Activated T-helper 9 cell treated with anti-CD3 and anti-CD28 coated beads, Interleukin-2, amount 50 U/mL, for 16 hours (primary cell): ENCODE data around the gene NCOA6.

ENCODE experiments used
- DNase-seq: peaks from one replicate; pipeline ENCODE4 v3.0.0-alpha.2; 2020; ENCODE audit warnings: low read depth

The NCOA6 gene

DNA sequence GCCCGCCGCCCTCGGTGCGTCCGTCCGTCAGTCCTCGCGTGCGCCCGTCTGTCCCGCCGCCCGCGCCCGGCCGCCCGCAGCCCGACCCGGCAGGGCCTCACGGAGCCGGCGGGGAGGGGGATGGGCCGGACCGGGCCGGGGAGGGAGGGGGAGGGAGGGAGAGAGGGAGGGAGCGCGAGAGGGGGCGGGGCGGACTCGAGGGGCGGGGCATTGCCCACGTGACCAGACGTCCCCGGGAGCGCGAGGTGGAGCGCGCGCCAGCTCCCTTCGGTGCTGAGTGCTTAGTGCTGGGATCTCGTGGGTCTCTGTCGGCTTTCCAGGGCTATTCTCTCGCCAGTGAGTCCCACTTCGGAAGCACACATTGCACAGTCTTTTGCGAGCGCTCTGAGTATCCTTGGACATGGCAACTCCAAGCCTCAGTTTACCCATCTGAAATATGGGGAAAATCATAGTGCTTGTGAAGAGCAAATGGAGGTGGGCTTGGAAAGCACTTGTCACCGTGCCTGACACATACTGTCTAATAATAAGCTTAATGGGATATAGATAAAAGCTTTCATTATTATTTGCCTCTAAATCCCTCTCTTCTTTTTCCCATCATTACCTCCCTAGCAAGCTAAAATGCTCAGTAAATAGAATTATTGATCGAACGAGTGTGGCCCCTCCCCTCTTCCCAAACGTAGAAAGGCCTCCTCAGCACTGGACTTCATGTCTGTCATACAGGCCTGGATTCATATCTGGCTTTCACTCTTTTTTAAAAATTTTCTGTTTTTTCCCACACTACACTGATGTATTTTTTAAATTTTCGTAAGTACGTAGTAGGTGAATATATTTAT, at the start of gene NCOA6:
NCOA6 (minus strand) TSS at position 122 of the 833 bp plus-strand sequence. CDS start 43,296 bp downstream, outside the sequence.
- peak; percentile 83 for DNase-seq

DNA sequence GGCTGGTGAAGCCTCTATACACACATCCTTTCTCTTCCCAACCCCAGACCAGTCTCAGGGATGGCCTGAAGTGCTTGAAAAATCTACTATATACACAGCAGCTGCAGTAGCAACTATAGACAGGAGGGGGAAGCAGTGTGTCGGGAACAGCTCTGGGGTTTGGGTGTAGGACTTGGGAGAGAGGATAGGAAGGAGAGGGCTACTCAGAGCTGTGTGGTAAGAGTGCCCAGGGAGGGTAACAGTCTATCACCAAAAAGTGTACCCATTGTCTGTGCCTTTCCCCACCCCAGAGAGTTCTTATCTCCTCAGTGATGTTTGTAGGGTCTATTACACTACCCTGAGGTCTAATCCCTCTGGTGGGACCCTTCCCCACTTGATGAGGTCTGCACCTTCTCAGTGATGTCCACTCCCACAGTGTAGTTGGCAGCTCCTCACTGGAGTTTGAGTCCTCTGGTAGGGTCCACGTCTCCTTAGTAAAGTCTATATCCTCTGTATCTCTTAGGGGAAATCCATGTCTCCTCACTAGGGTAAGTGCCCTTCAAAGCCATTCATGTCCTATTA, 48.7 kb upstream of the NCOA6 start:
- peak; percentile 16 for DNase-seq

DNA sequence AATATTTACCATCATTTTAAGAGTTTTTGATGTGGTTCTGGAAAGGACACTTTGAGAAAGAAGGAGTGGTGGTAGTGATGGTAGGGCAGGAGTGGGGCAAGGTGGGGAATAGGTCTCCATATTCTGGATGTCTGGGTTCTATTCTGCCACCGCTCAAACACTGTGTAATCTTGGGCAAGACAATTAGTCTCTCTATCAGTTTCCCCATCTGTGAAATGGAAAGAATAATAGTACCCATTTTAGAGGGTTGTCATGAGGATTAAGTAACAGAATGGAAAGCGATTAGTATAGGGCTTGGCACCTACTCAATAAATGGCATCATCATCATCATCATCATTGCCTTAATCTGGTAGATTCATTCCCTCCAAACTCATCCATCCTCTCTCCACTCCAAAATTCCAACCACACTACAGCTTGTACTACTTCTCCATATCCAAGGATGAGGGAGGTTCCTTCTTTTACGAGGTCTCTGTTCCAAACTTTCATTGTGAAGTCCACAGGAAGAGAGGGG, 48.2 kb upstream of the NCOA6 start:
- DNase-seq, result no peak

DNA sequence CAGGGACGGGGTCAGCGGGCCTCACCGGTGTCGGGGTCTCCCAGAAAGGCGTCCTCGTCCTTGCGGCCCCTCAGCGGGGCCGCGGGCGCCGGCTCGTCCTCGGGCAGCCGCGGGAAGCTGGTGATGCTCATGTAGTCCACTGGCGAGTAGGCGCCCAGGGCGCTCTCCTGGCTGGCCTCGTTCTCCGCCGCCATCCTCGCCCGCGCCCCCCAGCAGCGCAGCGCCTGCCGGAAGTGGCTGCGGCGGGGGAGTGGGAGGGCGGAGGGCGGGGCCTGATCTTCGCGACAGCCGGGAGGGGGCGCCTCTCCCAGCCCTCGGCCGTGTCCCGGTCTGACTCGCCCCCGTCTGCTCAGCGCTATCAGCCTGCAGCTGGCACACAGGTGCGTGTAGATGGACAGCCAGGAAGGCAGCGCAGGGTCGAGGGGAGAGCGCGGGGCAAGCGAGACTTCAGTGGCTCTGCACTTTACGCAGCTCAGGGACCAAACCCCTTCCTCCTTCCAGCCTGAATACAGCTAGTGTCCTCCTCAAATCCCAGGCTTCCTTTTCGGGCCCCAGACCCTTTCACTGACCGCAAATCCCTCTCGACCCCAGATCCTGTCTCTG, 47.3 kb upstream of the NCOA6 start, which contains the start of gene GGT7:
GGT7 (minus strand) TSS at position 235 of the 603 bp plus-strand sequence; CDS start at position 194, 41 bp downstream.
- DNase-seq, result peak; percentile 82

- DNase-seq, result no peak
These were observed 46.6 kb upstream of the NCOA6 start for GRCh38 chr20:34871966-34872621.

GRCh38 chr20:34871320-34871926, 46.0 kb upstream of the NCOA6 start:
- no peak for DNase-seq

DNA sequence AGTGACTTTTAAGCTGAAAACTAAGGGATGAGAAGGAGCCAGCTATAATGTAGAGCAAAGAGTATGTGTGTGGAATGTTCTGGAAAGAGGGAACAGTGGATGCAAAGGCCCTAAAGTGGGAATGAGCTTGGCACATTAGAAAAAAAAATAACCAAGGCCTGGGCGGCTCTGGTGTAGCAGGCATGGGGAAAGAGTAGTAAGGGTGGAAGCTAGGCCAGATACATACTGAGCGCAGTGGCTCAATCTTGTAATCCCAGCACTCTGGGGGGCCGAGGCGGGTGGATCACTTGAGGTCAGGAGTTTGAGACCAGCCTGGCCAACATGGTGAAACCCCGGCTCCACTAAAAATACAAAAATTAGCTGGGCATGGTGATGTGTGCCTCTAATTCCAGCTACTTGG, 38.8 kb upstream of the NCOA6 start:
- no peak for DNase-seq

GRCh38 chr20:34863421-34863965, 38.0 kb upstream of the NCOA6 start:
- no peak for DNase-seq

DNA sequence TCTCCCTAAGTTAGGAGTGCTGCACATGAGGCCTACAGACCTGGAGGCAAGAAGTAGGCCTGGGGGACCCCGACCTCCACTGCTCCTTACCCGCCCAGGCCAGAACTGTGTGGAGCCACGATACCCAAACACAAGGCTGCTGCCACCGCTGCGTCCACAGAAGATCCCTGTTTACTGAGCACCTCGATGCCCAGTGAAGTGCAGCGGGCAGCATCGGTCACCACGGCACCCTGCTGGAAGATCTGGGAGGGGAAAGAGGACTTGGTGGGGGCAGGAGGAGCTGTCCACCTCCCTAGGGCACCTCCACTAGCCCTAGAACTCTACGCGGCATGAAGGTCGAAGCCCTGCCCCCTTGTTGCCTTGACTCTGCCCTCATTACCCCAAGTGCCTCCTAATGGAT, 37.3 kb upstream of the NCOA6 start:
- DNase-seq, result no peak

DNA sequence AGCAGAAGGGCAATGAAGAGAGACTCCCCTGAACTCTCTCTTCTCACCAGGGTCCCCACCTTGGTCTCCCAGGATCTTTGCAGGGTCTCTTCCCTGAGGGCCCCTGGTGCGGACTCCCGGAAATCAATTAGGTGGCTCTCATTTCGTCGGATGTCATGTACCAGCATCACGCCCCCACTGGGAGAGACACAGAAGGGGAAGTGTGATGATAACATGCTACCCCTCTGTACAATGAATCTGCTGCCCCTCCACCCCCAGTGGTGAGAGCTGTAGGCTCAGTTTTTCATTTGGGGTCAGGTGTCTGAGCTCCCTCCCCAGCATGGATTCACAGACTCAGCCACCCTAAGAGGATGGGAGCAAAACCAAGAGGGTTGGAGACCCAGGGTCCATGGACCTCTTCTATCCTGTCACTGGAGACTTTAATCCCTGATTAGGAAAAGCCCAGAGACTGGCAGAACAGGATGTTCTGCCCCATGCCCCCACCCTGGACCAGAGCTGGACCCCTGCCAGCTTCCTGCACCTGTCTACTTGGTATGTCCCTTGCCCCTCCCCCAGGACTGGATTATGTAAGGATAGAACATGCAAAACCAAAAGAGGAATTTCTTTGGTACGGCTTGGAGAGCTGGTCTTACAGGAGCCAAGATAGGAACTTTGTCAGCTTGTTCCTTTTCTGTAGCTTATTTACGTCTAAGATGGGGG, 36.1 kb upstream of the NCOA6 start:
- no peak for DNase-seq

DNA sequence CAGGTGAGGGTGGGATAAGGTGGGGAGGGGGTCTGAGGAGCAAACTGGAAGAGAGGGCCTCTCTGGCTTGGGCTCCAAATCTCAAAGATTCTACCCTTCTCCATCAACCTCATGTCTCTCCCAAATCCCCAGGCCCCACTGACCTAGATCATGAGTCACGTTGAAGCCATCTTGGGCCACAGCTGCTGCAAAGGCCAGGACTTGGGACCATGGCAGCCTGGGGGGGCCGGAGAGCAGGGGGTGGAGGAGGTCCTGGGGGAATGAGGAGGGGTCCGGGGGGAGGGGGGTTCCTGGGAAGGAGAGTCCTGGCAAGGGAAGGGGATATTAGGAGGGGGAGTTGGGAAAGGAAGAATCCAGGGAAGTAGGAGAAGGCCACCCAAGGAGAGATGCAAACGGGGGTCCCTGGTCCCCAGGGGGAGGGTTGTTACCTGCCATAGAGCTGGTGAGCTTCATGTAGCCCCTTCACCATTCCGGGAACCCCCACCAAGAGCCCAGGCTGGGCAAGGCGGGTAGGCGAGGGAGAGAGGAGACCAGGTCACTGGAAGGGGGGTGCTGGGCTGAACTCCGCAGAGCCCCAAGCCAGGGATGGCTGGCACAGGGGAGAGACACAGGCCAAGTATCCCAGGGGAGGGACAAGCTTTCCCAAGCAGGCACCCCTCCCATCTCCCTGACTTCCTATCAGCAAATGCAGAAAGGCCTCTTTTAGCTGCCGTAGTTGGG, 34.5 kb upstream of the NCOA6 start:
- DNase-seq, result no peak

DNA sequence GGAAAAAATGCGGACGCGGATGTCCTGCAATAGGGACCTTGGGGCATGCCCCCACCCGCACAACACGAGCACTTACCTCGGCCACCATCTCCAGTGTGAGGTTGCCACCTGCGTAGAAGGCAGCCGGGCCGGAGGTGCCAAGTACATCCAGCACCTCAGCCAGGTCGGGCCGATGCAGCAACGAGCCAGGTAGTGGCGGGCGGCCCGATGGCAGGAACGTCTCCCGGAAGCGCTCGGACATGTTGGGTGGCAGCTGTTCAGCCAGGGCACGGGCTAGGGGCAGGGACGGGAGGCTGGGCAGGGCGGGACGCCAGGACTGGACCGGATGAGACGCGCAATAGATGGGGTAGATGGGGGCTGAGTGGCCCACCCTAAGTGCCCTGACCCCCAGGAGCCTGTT, 33.9 kb upstream of the NCOA6 start:
- DNase-seq, result no peak

DNA sequence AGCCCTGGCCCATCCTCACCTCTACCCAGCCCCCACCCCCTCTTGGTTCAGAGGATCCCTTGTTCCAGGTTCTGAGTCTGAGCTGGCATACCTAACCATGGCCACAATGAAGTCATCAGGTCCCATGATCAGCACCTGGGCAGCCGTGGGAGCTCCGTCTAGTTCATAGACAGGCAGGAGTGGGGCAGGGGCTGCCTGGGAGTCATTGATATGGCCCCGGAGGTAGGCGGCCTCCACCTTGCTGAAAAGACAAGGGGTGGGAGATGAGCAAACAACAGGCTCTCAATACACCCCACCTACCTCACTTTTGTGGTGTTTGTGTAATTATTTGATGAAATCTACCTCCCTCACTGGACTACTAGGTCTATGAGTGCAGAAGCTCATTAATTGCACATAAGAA, 26.8 kb upstream of the NCOA6 start:
- DNase-seq, result no peak

- DNase-seq, result no peak
These were observed 25.5 kb upstream of the NCOA6 start for GRCh38 chr20:34850969-34851368.

- DNase-seq, result no peak
These were observed 24.3 kb upstream of the NCOA6 start for GRCh38 chr20:34849778-34850177.

DNA sequence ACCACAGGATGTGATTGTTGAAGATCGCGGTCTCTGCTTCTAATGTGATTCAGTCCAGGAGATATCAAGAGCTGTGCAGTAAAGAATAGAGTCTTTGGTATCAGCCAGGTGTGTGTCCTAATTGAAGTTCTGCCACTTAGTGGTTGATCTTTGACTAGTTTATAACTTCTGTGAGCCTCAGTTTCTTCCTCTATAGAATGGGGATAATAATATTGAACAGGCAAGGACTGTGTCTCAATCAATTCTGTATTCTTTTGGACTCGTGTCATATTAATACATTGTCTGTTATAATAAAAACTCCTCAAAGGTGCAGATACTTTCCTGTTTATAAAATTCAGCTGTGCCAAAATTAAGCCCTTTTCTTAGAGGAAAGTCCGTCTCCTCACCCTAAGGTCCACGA, 23.1 kb upstream of the NCOA6 start:
- DNase-seq, result no peak

GRCh38 chr20:34843421-34843820, 18.0 kb upstream of the NCOA6 start:
- no peak for DNase-seq

- DNase-seq, result no peak
These were observed 16.7 kb upstream of the NCOA6 start for GRCh38 chr20:34842143-34842542.

DNA sequence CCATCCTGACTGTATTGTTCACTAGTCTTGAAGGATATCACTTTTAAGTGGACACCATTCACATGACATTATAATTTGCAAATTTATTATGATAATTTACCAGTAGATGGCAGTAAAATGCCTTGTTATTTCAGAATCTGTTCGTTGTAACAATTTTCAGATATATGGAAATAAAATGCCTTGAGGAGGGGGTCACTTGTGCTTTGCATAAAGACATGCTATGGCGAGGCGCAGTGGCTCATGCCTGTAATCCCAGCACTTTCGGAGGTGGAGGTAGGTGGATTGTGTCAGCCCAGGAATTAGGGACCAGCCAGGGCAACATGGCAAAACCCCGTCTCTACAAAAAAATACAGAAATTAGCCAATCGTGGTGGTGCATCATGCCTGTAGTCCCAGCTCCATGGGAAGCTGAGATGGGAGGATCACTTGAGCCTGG, 9.0 kb upstream of the NCOA6 start:
- no peak for DNase-seq

DNA sequence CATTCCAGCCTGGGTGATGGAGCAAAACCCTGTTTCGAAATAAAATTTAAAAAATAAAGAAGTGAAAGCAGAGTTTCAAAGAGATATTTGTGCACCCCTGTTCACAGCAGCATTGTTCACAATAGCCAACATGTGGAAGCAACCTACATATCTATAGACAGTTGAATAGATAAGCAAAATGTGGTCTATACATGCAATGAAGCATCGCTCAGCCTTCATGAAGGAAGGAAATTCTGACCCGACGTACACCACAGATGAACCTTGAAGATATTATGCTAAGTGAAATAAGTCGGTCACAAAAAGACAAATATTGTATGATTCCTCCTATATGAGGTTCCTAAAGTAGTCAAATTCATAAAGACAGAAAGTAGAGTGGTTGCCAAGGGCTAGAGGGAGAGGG, 6.5 kb upstream of the NCOA6 start:
- no peak for DNase-seq
